Measurements from ENCODE around the gene LRBA.

DNA sequence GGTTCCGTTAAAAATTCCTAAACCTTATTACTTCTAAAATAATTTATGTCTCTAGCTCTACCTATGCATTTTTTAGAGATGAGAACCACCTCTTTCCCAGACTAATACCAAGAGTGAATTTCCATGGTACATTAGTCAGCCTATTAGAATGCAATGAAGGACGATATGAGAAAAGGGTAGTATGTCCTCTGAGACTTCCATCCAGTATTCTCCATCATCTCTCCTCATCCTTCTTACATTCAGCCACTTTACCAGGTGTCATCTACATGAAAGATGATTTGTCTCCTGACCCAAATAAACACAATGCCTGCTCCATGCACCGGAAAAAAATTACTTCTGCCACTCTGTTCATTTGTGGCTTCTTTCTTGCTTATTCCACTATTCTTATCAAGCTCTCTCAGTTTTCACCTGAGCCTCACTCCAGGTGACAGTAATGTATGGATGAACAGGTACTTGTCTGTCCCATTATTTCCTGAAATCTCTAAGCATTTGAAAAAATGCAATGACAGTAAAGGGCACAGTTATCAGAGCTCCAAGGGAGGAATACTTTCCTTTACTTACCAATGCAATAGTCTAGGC is 335.2 kb downstream of the LRBA start:
- TF ChIP-seq, protein P1, sequence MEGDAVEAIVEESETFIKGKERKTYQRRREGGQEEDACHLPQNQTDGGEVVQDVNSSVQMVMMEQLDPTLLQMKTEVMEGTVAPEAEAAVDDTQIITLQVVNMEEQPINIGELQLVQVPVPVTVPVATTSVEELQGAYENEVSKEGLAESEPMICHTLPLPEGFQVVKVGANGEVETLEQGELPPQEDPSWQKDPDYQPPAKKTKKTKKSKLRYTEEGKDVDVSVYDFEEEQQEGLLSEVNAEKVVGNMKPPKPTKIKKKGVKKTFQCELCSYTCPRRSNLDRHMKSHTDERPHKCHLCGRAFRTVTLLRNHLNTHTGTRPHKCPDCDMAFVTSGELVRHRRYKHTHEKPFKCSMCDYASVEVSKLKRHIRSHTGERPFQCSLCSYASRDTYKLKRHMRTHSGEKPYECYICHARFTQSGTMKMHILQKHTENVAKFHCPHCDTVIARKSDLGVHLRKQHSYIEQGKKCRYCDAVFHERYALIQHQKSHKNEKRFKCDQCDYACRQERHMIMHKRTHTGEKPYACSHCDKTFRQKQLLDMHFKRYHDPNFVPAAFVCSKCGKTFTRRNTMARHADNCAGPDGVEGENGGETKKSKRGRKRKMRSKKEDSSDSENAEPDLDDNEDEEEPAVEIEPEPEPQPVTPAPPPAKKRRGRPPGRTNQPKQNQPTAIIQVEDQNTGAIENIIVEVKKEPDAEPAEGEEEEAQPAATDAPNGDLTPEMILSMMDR (conservative IDR thresholded peaks at IDR 0.05), result no peak
- no peak for TF ChIP-seq EZH2 (IDR thresholded peaks at IDR 0.05; ENCODE audit: low read depth)

Measured in PC-9 (cell line).